Endothelial cell of umbilical vein (primary cell): ENCODE results near the gene ADTRP. TPM values are rescaled to one million over a fixed set of nuclear protein-coding genes. Genes with fewer than 3 reads are reported as not detected.

Source experiments
- BruUV-seq: library from RNA; stranded (reverse); fragments of 400-500 nt; replicated peaks from 2 replicates; lab custom pipeline; 2021; lab: Mats Ljungman, UMichigan
- CTCF ChIA-PET: fragments of 300-600, 350-600 bp; sonication (Branson Sonifier 250); formaldehyde crosslinking; loops from one replicate; lab custom pipeline; 2021; ENCODE audit warnings: antibody characterized with exemption, inconsistent platforms; lab: Charles Lee
- POLR2A ChIA-PET: fragments of 300-600, 350-600 bp; sonication (Branson Sonifier 250); formaldehyde crosslinking; loops from one replicate; lab custom pipeline; 2021; ENCODE audit warnings: antibody characterized with exemption, inconsistent platforms; lab: Charles Lee
- DNase-seq: peaks from one replicate; pipeline ENCODE4 v3.0.0-alpha.2; 2011; ENCODE audit warnings: low read depth, low spot score
- FAIRE-seq: peaks from 2 replicates; lab custom pipeline; 2011; peaks lifted over from hg19 to GRCh38; lab: Jason Lieb, UNC
- H2AFZ ChIP-seq: 2 replicates; pipeline ENCODE4 v1.6.0; 2012; ENCODE audit warnings: low read depth, low read length, control low read depth, inconsistent platforms
- H3K27ac ChIP-seq: 2 replicates; pipeline ENCODE4 v1.5.1; 2011; ENCODE audit warnings: low read depth, mild to moderate bottlenecking, control low read depth, low read length, moderate library complexity; ENCODE audit not compliant: insufficient read depth
- H3K27me3 ChIP-seq, 2 experiments: 2 replicates each; pipeline versions ENCODE4 v1.6.0 to v1.6.1; 2011; ENCODE audit warnings: low read length in 2 of 2, mixed read lengths in 1 of 2; ENCODE audit not compliant: control insufficient read depth in 2 of 2, insufficient read depth in 2 of 2
- H3K36me3 ChIP-seq, 2 experiments: 2 replicates in 1 of 2; 3 replicates in 1 of 2; pipeline ENCODE4 v1.5.1; 2011; ENCODE audit warnings: low read length in 2 of 2, mild to moderate bottlenecking in 1 of 2, moderate library complexity in 1 of 2; ENCODE audit not compliant: control insufficient read depth in 2 of 2, insufficient read depth in 2 of 2; ENCODE audit errors: extremely low read depth in 1 of 2
- H3K4me1 ChIP-seq: 3 replicates; pipeline ENCODE4 v1.5.1; 2011; ENCODE audit warnings: mild to moderate bottlenecking, low read length; ENCODE audit not compliant: control insufficient read depth, insufficient read depth; ENCODE audit errors: extremely low read depth
- H3K4me2 ChIP-seq: 2 replicates; pipeline ENCODE4 v1.6.1; 2011; ENCODE audit warnings: low read length, control low read depth, mixed read lengths; ENCODE audit not compliant: insufficient read depth
- H3K4me3 ChIP-seq, 3 experiments: fragments of 200-600 bp in 1 of 3; sonication (generic), shearing (Covaris generic) in 1 of 3; replicated peaks in 1 of 3; 2 replicates each; pipeline ENCODE4 v1.5.1; 2011 to 2016; ENCODE audit warnings: control low read depth in 3 of 3, low read length in 3 of 3, mild to moderate bottlenecking in 2 of 3, inconsistent platforms in 1 of 3, low read depth in 1 of 3, moderate library complexity in 1 of 3; ENCODE audit not compliant: insufficient read depth in 1 of 3
- H3K79me2 ChIP-seq: 2 replicates; pipeline ENCODE4 v1.6.0; 2012; ENCODE audit warnings: low read length, inconsistent platforms; ENCODE audit not compliant: control insufficient read depth, insufficient read depth
- H3K9ac ChIP-seq: replicated peaks from 2 replicates; pipeline ENCODE3; 2011; ENCODE audit warnings: low read length, control low read depth; ENCODE audit not compliant: insufficient read depth; ENCODE audit errors: extremely low read depth
- H3K9me1 ChIP-seq: replicated peaks from 3 replicates; pipeline ENCODE4 v1.6.0; 2011; ENCODE audit warnings: mild to moderate bottlenecking, low read length; ENCODE audit not compliant: control insufficient read depth, insufficient read depth; ENCODE audit errors: extremely low read depth
- H3K9me3 ChIP-seq: replicated peaks from 2 replicates; pipeline ENCODE4 v1.5.1; 2012; ENCODE audit warnings: low read length, inconsistent platforms; ENCODE audit not compliant: control insufficient read depth, insufficient read depth
- H4K20me1 ChIP-seq: replicated peaks from 2 replicates; pipeline ENCODE3; 2011; ENCODE audit warnings: mild to moderate bottlenecking, low read length; ENCODE audit not compliant: control insufficient read depth, insufficient read depth; ENCODE audit errors: extremely low read depth
- CTCF ChIP-seq, 2 donors: IDR thresholded peaks; 1 replicate in 1 of 2; 2 replicates in 1 of 2; pipeline ENCODE4 v1.5.1; 2011; ENCODE audit warnings: low read length in 2 of 2, mild to moderate bottlenecking in 2 of 2, moderate library complexity in 2 of 2, control low read depth in 1 of 2, inconsistent platforms in 1 of 2, low read depth in 1 of 2; ENCODE audit not compliant: insufficient read depth in 1 of 2; ENCODE audit errors: extremely low read depth in 1 of 2
- EZH2 ChIP-seq: IDR thresholded peaks from 2 replicates; pipeline ENCODE4 v1.6.1; 2012; ENCODE audit warnings: borderline replicate concordance, low read depth, mild to moderate bottlenecking, moderate library complexity, low read length, inconsistent platforms; ENCODE audit not compliant: severe bottlenecking
- FOS ChIP-seq: IDR thresholded peaks from 2 replicates; pipeline ENCODE4 v1.6.1; 2011; ENCODE audit warnings: mild to moderate bottlenecking, low read length, moderate library complexity, borderline replicate concordance; ENCODE audit not compliant: insufficient read depth
- GATA2 ChIP-seq: IDR thresholded peaks from 2 replicates; pipeline ENCODE4 v1.7.0; 2011; ENCODE audit warnings: low read depth, mild to moderate bottlenecking, moderate library complexity, mixed read lengths, low read length; ENCODE audit not compliant: insufficient read length, insufficient read depth
- JUN ChIP-seq: IDR thresholded peaks from 2 replicates; pipeline ENCODE4 v1.6.1; 2011; ENCODE audit warnings: borderline replicate concordance, low read depth; ENCODE audit not compliant: insufficient read length, insufficient read depth
- MAX ChIP-seq: IDR thresholded peaks from 2 replicates; pipeline ENCODE4 v1.6.1; 2011; ENCODE audit not compliant: insufficient read depth, insufficient read length
- MYC ChIP-seq: IDR thresholded peaks from one replicate; pipeline ENCODE4 v1.6.1; 2011; ENCODE audit warnings: mild to moderate bottlenecking, low read depth, low read length
- POLR2A ChIP-seq: IDR thresholded peaks from 2 replicates; pipeline ENCODE4 v1.6.1; 2012; ENCODE audit warnings: low read depth, mild to moderate bottlenecking, control low read depth, low read length
- POLR2AphosphoS5 ChIP-seq: IDR thresholded peaks from 2 replicates; pipeline ENCODE4 v1.6.1; 2012; ENCODE audit warnings: low read depth, mild to moderate bottlenecking, control low read depth, low read length, moderate library complexity; ENCODE audit not compliant: insufficient read depth
- dilution Hi-C: fragments of 300-500 bp; cut with MboI; formaldehyde crosslinking; loops from one replicate; pipeline ENCODE4 v1.15.0; 2019; ENCODE audit warnings: low sequenced_read_pairs; ENCODE audit not compliant: extremely low pct_ligation_motif_present
- intact Hi-C: fragments of 100-400 bp; cut with micrococcal nuclease; formaldehyde crosslinking; loops from one replicate; pipeline ENCODE4 v1.10.0; 2022
- polyA plus RNA-seq, 4 experiments: library from polyadenylated mRNA; depleted of rRNA in 3 of 4; stranded (reverse) in 3 of 4; unstranded in 1 of 4; fragments of >200 nt; gene quantifications; 2 replicates each; pipeline versions ENCODE4 v1.2.1 to v1.2.3, GENCODE V29; 2011 to 2012; ENCODE audit warnings: missing spikeins in 1 of 4
- small RNA-seq: library from RNA; depleted of rRNA; stranded (forward); fragments of <200 nt; gene quantifications from one replicate; pipeline ENCODE3, GENCODE V24; 2012; ENCODE audit warnings: low replicate concordance, low read depth; ENCODE audit not compliant: insufficient read depth, insufficient read length
- total RNA-seq: library from RNA; stranded (reverse); gene quantifications from 2 replicates; pipeline ENCODE4 v1.2.3, GENCODE V29; 2021

ADTRP gene
- total and polyA plus RNA-seq, 2 donors (not counting 3 experiments of a cell fraction or from before 2014, with no cell fraction given) = 3.3 to 4.4 TPM

GRCh38 chr6:11665604-11666326 lies 112.8 kb downstream of the ADTRP start:
- H3K9me3 ChIP-seq = no peaks in the 10 kb centered on the region
- POLR2A ChIA-PET = no interaction called here
- dilution Hi-C loops = no loop called here

More at GRCh38 chr6:11665604-11666326, 112.8 kb downstream of the ADTRP start:
- H3K4me2 ChIP-seq = no peak overlapping the region
- CTCF ChIA-PET = interaction anchor here (0.5 to 1.3 kb wide), 4 partner anchors 10 to 568 kb away, joined by 3 to 4 read pairs (median 3); no protein-coding TSS in a partner anchor
- no peak overlapping the region for H2AFZ ChIP-seq
- H3K4me3 ChIP-seq = no peak overlapping the region
- no peaks in the 10 kb centered on the region for H3K79me2 ChIP-seq
- no peaks in the 10 kb centered on the region for H3K4me1 ChIP-seq
- H3K36me3 ChIP-seq = no peaks in the 10 kb centered on the region
- DNase-seq = no peak
- no peaks in the 10 kb centered on the region for H3K27me3 ChIP-seq
- H3K9ac ChIP-seq = no peak overlapping the region
- FAIRE-seq = no peak
- H3K9me1 ChIP-seq = no peaks in the 10 kb centered on the region
- TF ChIP-seq POLR2AphosphoS5 (no peak), GATA2 (no peak), POLR2A (no peak), MYC (no peak), FOS (no peak), EZH2 (no peak), MAX (no peak), JUN (no peak), CTCF (IDR thresholded peaks at IDR 0.05; ENCODE audit: extremely low read depth in 1 of 2, insufficient read depth in 1 of 2, low read depth in 1 of 2, low read length in 2 of 2) (no peak)
- no peak overlapping the region for H3K27ac ChIP-seq
- H4K20me1 ChIP-seq = no peaks in the 10 kb centered on the region
- intact Hi-C loops = no loop called here
- no TSS peak for BruUV-seq

Small RNA genes lying within 50 kb of the gene (small RNA-seq; reads per million reads assigned to genes)
- not detected for gene RF00272

Other genes with a start within 250 kb of the ADTRP start
- 4.1 and 4.2 TPM in 2 replicates for gene TMEM170B, start 241.1 kb downstream of the ADTRP start, total RNA-seq
- gene TMEM170B, start 241.1 kb downstream of the ADTRP start, polyA plus RNA-seq = 0.92 and 1.1 TPM in 2 replicates
- 40.3 and 49.2 TPM in 2 replicates for gene HIVEP1, start 233.5 kb upstream of the ADTRP start, total RNA-seq
- 33.5 and 34.1 TPM in 2 replicates for gene HIVEP1, start 233.5 kb upstream of the ADTRP start, polyA plus RNA-seq